CD1c-positive myeloid dendritic cell (primary cell): Measurements from ENCODE around the gene LSM4.
A peak's percentile ranks its signal among the peaks of the same experiment; 100 is the strongest.

ENCODE experiments used
- DNase-seq: peaks from one replicate; pipeline ENCODE4 v3.0.0-alpha.2; 2016; ENCODE audit errors: extremely low spot score

LSM4 gene

GRCh38 chr19:18278521-18279265 lies 44.2 kb downstream of the LSM4 start:
- peak; percentile 56 for DNase-seq

- DNase-seq, result peak; percentile 90
These were observed 48.0 kb downstream of the LSM4 start for GRCh38 chr19:18274781-18275356.

DNA sequence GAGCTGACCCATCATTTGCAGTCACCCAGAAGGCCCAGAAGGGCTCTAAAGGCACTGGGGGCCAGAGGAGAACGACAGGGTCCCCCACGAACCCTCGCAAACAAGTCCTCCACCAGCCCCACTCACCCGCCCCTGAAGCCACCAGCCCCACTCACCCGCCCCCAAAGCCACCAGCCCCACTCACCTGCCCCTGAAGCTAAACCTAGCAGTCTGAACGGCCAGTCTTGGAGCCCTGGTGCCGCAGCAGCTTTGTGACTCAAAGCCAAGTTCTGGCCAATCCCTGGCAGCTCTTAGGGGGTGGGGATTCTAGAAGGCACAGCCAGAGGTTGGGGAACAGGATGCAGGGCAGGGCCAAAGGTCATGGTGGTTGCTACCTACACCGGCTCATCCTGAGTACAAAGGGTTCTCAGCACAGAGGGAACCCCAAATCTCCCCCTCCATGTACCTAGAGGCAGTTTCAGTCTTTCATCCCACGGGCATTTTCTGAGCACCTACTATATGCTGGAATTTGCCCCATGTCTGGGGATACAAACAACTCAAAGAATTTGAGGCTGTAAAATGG lies 48.6 kb downstream of the LSM4 start, which contains the start of gene IQCN:
Gene IQCN (minus strand): TSS at position 234 of the 562 bp plus-strand sequence. CDS start 4,974 bp downstream, outside the sequence.
- DNase-seq, result peak; percentile 63

GRCh38 chr19:18273561-18274218 lies 49.2 kb downstream of the LSM4 start:
- DNase-seq, result no peak

- DNase-seq, result no peak
These were observed 51.4 kb downstream of the LSM4 start for GRCh38 chr19:18271433-18271841.

GRCh38 chr19:18270326-18270725 lies 52.5 kb downstream of the LSM4 start:
- DNase-seq, result no peak

DNA sequence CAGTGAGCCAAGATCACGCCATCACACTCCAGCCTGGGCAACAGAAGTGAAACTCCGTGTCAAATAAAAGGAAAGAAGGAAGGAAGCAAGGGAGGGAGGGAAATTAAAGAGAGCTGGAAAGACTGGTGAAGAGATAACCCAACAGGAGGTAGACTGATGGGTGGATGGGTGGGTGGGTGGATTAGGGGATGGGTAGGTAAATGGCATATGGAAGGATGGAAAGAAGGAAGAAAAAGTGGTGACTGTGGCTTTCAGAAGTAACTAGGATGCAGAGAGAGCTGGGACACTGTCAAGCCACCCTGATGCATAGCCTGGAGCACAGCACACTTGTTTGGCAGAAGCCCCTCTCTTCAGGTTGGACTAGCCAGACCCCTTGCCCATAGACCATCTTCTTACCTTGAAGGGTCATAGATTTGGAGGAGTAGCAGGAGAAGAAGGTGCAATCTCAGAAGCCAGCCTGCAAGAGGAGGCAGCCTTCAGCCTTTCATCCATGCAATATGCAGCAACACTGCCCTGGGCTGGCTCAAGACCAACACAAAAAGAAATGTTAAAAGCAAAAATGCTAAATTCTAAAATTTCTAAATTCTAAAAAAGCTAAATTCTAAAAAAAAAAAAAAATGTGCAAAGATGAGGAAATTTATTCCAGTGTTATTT lies 53.7 kb downstream of the LSM4 start:
- no peak for DNase-seq

- DNase-seq, result no peak
These were observed 55.8 kb downstream of the LSM4 start for GRCh38 chr19:18266771-18267686.

DNA sequence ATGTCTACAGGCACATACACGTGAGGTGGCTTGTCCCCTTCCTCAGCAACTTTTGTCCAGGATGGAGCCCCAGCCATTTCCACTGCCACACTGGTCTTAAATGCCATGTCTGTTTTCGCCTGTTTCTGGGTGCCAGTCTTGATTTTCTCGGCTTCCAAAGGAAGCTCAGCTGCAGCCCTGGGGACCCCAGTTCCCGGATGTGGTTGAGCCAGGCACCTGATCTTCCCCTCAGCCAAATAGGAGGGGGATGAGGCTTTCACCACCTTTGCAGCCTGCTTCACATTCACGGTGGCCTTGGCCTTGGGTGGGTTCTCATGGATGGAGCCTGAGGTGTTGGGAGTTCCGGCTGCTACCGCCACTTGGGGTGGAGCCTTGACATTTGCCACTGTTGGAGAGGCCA lies 57.3 kb downstream of the LSM4 start:
- no peak for DNase-seq

DNA sequence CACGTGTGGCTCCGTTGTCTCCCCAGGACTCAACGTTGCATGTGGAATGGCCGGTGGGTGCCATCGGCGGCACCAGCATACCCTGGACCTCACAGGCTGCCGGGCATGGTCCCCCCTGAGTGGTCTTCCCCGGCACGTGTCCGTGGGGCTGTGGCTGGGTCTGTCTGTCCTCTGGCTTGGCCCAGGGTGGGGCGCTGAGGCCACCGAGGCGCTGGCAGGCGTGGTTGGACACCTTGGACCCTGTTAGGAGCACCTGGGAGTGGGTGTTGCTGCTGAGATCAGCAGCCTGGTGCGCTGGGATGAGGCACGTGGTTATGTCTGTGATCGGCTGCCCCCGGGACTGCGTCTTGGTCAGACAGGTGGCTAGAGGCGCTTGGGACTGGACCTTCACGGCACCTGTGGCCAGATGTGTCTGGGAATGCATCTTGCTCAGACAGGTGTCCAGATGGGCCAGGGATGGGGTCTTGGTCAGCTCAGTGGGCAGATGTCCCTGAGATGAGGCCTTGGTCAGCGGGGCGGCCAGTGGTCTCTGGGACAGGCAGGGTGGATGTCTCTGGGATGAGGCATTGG lies 57.8 kb downstream of the LSM4 start:
- no peak for DNase-seq

DNA sequence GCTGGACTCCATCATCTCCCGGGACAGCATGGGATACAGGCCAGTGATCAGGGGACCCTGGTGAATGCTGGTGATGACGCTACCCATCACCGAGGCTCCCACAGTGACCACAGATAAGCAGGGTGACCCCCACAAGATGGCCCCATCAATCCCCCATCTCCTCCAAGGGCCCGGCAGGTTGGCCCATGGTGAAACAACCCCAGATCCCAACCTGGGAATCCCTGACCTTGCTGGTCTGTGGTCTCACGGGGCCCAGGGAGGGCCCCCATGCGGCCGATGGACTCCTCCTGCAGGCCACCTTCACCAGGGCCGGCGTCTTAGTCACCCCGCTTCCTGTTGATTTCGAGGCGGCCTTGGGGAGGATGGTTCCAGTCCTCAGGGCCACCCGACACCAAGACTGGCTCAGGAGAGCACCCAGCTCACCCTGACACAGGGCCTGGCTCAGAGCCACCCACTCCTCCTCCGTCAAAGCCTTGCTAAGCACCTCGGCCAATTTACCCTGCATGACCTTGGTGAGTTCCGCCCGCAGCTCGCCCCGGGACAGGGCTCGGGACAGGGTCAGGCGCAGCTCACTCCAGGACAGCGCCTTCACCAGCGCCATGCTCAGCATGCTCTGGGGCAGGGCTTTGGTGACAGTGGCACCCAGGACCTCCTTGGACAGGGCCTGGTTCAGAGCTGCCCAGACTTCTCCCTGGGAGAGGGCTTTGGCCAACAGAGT lies 58.6 kb downstream of the LSM4 start:
- no peak for DNase-seq

GRCh38 chr19:18263324-18264136 lies 59.3 kb downstream of the LSM4 start:
- DNase-seq, result no peak

- no peak for DNase-seq
These were observed 60.0 kb downstream of the LSM4 start for GRCh38 chr19:18262917-18263316.

DNA sequence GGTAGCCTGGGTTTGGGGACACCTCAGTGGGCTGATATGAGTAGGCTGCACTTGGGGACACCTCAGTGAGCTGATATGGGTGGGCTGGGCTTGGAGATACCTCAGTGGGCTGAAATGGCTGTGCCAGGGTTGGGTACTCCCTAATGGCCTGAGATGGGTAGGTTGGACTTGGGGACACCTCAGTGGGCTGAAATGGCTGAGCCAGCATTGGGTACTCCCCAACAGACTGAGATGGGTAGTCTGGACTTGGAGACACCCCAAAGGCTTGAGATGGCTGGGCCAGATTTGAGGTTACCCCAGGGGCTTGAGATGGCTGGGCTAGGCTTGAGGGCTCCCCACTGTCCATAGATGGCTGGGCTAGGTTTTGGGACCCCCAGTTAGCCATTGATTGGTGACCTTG lies 60.7 kb downstream of the LSM4 start:
- DNase-seq, result no peak

DNA sequence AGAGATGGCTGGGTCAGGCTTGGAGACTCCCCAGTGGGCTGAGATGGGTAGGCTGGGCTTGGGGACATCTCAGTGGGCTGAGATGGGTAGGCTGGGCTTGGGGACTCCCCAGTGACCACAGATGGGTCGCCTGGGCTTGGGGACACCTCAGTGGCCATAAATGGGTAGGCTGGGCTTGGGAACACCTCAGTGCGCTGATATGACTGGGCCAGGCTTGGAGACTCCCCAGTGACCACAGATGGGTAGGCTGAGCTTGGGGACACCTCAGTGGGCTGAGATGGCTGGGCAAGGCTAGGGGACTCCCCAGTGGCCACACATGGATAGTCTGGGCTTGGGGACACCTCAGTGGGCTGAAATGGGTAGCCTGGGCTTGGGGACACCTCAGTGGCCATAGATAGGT lies 61.4 kb downstream of the LSM4 start:
- DNase-seq, result no peak

DNA sequence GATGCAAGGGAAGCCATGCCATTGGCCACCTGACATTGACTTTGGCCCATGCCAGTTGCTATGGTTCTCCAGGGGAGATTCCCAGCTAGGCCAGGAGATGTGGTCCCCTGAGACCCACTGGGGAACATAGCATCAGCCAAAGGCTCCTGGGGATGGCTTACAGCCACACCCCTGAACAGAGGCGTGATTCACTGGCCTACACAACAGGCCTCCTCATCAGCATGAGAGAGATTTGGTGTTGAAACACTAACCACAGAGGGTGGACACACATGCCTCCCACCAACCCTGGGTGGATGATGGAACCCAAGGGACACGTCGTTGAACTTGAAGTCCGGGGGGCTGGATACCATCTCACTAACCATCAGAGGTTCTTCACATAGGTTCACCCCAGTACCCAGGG lies 63.0 kb downstream of the LSM4 start:
- no peak for DNase-seq

- DNase-seq, result no peak
These were observed 65.1 kb downstream of the LSM4 start for GRCh38 chr19:18257503-18258470.
